Retinal pigment epithelial cell (primary cell): ENCODE measurements around the gene GALNT9.

Experiments
- DNase-seq: peaks from one replicate; pipeline ENCODE4 v3.0.0-alpha.2; 2010; ENCODE audit warnings: low read depth
- H3K4me3 ChIP-seq: 2 replicates; pipeline ENCODE4 v1.5.1; 2011; ENCODE audit warnings: mild to moderate bottlenecking, low read length, control low read depth, moderate library complexity
- TF ChIP-seq, protein P1 (sequence below): conservative IDR thresholded peaks from 2 replicates; pipeline ENCODE4 v1.5.1; 2011; ENCODE audit warnings: low read depth, low read length, control low read depth, inconsistent platforms

The GALNT9 gene

DNA sequence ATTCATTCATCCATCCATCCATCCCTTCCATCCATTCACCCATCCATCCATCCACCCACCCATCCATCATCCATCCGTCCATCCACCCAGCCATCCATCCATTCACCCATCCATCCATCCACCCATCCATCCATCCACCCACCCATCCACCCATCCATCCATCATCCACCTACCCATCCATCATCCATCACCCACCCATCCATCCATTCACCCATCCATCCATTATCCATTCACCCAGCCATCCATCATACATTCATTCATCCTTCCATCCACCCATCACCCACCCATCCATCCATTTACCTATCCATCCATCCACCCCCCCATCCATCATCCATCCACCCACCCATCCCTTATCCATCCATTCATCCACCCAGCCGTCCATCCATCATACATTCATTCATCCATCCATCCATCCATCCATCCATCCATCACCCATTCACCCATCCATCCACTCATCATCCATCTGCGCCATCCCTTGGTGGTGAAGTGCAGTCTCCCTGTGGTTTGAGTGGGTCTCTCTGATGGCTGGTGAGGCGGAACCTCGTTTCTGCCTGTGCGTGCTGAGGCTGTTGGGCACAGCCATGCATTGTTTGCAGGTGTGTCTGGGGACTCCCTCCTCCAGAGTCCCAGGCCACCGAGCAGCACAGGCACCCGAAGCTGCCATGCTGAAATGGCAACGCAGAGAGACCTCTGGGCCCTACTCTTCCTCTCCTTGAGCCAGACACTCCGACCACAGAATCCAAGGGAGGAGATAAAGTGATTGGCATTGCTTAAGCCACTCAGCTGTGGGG, 162.4 kb downstream of the GALNT9 start:
- DNase-seq = no peak
- TF ChIP-seq, protein P1, sequence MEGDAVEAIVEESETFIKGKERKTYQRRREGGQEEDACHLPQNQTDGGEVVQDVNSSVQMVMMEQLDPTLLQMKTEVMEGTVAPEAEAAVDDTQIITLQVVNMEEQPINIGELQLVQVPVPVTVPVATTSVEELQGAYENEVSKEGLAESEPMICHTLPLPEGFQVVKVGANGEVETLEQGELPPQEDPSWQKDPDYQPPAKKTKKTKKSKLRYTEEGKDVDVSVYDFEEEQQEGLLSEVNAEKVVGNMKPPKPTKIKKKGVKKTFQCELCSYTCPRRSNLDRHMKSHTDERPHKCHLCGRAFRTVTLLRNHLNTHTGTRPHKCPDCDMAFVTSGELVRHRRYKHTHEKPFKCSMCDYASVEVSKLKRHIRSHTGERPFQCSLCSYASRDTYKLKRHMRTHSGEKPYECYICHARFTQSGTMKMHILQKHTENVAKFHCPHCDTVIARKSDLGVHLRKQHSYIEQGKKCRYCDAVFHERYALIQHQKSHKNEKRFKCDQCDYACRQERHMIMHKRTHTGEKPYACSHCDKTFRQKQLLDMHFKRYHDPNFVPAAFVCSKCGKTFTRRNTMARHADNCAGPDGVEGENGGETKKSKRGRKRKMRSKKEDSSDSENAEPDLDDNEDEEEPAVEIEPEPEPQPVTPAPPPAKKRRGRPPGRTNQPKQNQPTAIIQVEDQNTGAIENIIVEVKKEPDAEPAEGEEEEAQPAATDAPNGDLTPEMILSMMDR = no peak
- H3K4me3 ChIP-seq = no peak overlapping the region

DNA sequence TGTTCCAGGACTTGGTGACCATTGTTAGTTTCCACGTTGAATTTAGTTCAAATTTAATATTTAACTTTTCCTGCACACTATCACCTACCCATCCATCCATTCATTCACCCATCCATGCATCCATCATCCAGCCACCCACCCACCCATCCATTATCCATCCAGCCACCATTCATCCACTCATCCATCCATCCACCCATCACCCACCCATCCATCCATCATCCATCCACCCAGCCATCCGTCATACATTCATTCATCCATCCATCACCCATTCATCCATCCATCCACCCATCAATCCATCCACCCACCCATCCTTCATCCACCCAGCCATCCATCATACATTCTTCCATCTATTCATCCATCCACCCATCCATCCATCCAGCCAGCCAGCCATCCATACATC, 163.3 kb downstream of the GALNT9 start:
- no peak for DNase-seq
- no peak overlapping the region for H3K4me3 ChIP-seq
- TF ChIP-seq, protein P1 = no peak

DNA sequence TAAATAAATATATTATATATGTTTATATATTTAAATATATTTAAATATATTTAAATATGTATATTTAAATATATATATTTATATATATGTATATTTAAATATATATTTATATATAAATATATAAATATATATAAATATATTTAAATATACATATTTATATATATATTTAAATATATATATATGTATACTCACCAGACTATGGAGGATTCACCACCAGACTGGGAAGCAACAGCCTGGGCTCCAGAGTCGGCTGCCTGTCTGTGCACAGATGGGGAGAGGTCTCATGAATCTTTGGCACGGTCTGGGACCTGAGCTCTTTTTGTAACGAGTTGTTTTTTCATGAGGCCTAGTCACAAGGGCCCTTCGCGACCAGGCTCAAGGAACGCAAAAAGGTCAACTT, 163.8 kb downstream of the GALNT9 start:
- no peak for DNase-seq
- no peak overlapping the region for H3K4me3 ChIP-seq
- TF ChIP-seq, protein P1 = no peak

GRCh38 chr12:132164426-132164825, 165.0 kb downstream of the GALNT9 start:
- TF ChIP-seq, protein P1 = no peak
- no peak overlapping the region for H3K4me3 ChIP-seq
- DNase-seq = no peak

GRCh38 chr12:132163911-132164288, 165.5 kb downstream of the GALNT9 start:
- DNase-seq = no peak
- H3K4me3 ChIP-seq = no peak overlapping the region
- TF ChIP-seq, protein P1 = peak; percentile 20

DNA sequence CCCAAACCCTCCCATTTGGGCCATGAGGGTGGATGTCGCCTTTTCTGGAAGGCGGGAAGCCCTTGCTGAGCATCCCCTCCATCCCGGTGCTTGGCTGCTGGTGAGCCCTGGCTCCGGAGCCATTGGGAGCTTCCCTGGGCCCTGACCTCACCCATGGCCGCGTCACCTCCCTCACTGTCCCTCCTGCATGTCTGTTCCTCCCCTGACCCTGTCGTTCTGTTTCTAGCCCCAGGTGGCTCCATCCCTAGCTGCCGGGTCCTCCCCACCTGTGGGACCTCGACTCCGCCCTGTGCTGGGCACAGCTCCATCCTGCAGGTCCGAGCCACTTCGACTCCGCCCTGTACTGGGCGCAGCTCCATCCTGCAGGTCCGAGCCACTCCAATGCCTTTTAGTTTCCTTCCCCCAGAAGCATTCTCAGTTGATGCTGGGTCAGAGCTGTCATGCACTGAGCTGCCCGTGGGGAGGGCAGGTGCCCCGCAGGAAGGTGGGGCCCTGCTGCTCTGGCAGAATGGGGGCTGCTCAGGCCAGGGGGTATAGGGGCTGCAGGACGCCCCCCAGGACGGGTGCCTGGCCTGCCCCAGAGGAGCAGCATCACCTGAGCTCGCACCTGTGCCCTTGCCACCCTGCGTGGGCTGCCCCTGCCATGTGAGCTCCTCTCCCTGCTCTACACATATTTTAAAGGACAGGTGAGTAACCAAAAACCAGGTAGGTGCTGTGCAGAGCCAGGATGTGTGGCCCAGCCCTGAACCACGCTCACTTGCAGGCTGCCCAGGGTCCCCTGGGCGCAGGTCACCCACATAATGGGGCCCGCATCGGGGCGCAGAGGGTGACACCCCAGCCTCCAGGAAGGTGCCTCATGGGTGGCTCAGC, 166.1 kb downstream of the GALNT9 start:
- no peak for DNase-seq
- no peak overlapping the region for H3K4me3 ChIP-seq
- TF ChIP-seq, protein P1 = no peak

DNA sequence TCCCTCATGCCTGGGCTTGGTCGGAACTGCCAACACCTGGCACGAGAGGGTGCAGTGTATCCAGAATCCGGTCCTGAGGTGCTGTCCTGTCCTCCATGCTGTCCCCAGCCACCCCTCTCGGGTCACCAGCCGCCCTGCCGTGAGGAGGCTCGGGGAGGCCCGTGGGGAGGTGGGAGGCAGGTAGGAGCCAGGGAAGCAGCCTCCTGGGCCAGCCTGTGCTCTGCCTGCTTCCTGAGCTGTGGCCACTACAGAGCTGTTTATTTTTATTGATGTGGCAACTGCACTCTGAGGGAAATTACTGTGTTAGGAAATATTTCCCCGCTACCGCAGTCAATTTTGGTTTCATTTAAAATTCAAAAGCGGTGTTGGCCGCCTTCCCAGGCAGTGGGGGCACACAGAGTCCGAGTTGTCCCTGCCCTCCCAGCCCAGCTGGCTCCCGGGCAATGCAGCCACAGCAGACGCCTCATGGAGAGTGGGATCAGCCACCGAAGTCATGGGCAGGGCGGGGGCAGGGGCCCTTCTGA, 166.8 kb downstream of the GALNT9 start:
- DNase-seq = no peak
- TF ChIP-seq, protein P1 = no peak
- H3K4me3 ChIP-seq = no peak overlapping the region
